ENCODE data around the gene DZIP1. TPM values are rescaled to one million over a fixed set of nuclear protein-coding genes. Genes with fewer than 3 reads are reported as not detected.

The DZIP1 gene
- total and polyA plus RNA-seq, 12 donors, result 2.0 to 7.0 (median 3.6) TPM

- 64 to 69% methylated on average over 6 of the region's 6 CpGs for WGBS, 2 donors
- Histone ChIP-seq H3K27me3 (no peaks in the 10 kb centered on the region), H3K4me3 (no peak overlapping the region), H3K4me1 (peaks cover 0 to 18% (median 0%) of the 10 kb centered on the region in 9 donors), H3K27ac (no peak overlapping the region), H3K36me3 (peaks cover 0 to 45% (median 0%) of the 10 kb centered on the region in 9 donors), H3K9me3 (no peaks in the 10 kb centered on the region)
- DNase-seq (no peak), ATAC-seq (peak in 1 of 8 donors; percentile 61)
- intact Hi-C loops (cut with DNase I), result no loop called here
- no peak for TF ChIP-seq CTCF (IDR thresholded peaks at IDR 0.05)
Measured at GRCh38 chr13:95608640-95609323, 35.7 kb downstream of the DZIP1 start.

- no peak for TF ChIP-seq CTCF (IDR thresholded peaks at IDR 0.05)
- WGBS, 2 donors, result 10 to 12% methylated on average over 1 of the region's 1 CpG
- no peaks in the 10 kb centered on the region for H3K27me3 ChIP-seq
Measured at GRCh38 chr13:95607366-95607765, 37.1 kb downstream of the DZIP1 start.

GRCh38 chr13:95605448-95606125 is 38.9 kb downstream of the DZIP1 start:
- Histone ChIP-seq H3K27me3 (no peaks in the 10 kb centered on the region), H3K4me3 (no peak overlapping the region), H3K27ac (no peak overlapping the region), H3K4me1 (peaks cover 0 to 26% (median 0%) of the 10 kb centered on the region in 9 donors), H3K9me3 (no peaks in the 10 kb centered on the region), H3K36me3 (peaks cover 0 to 40% (median 0%) of the 10 kb centered on the region in 9 donors)
- no peak for TF ChIP-seq CTCF (IDR thresholded peaks at IDR 0.05)
- 94 to 98% methylated on average over 3 of the region's 3 CpGs for WGBS, 2 donors
- no peak for DNase-seq
- no peak for ATAC-seq
- intact Hi-C loops (cut with DNase I), result no loop called here

More at GRCh38 chr13:95607366-95607765, 37.1 kb downstream of the DZIP1 start:
- no peaks in the 10 kb centered on the region for H3K9me3 ChIP-seq
- intact Hi-C loops (cut with DNase I), result no loop called here
- no peak overlapping the region for H3K27ac ChIP-seq
- no peak overlapping the region for H3K4me3 ChIP-seq
- peaks cover 0 to 18% (median 0%) of the 10 kb centered on the region in 9 donors for H3K4me1 ChIP-seq
- DNase-seq, result no peak
- ATAC-seq, result no peak
- H3K36me3 ChIP-seq, result peaks cover 0 to 44% (median 0%) of the 10 kb centered on the region in 9 donors

GRCh38 chr13:95604556-95604915 is 40.0 kb downstream of the DZIP1 start:
- H3K27ac ChIP-seq, result no peak overlapping the region
- no peaks in the 10 kb centered on the region for H3K9me3 ChIP-seq
- DNase-seq, result no peak
- H3K4me1 ChIP-seq, result peaks cover 0 to 26% (median 0%) of the 10 kb centered on the region in 9 donors
- no peaks in the 10 kb centered on the region for H3K27me3 ChIP-seq
- ATAC-seq, result no peak
- no peak overlapping the region for H3K4me3 ChIP-seq
- intact Hi-C loops (cut with DNase I), result no loop called here
- no peak for TF ChIP-seq CTCF (IDR thresholded peaks at IDR 0.05)
- H3K36me3 ChIP-seq, result peaks cover 0 to 36% (median 0%) of the 10 kb centered on the region in 9 donors
- WGBS, 2 donors, result 93 to 98% methylated on average over 3 of the region's 3 CpGs

All from heart right ventricle (tissue), 16 donors.